Astrocyte of the cerebellum (primary cell): ENCODE data around the gene TMEM132C.

Experiments used
- DNase-seq: peaks from one replicate; pipeline ENCODE4 v3.0.0-alpha.2; 2011; ENCODE audit warnings: low read depth
- H3K4me3 ChIP-seq: 2 replicates; pipeline ENCODE4 v1.5.1; 2011; ENCODE audit warnings: mild to moderate bottlenecking, low read depth, low read length, moderate library complexity
- in situ Hi-C: cut with HindIII; loops from 2 replicates; pipeline ENCODE4 v1.10.0; 2017; ENCODE audit warnings: low sequenced_read_pairs
- TF ChIP-seq, protein P1 (sequence below): IDR thresholded peaks from 2 replicates; pipeline ENCODE4 v1.5.1; 2012; ENCODE audit warnings: low read length, low read depth, moderate library complexity, mild to moderate bottlenecking; ENCODE audit errors: missing control alignments

The TMEM132C gene

DNA sequence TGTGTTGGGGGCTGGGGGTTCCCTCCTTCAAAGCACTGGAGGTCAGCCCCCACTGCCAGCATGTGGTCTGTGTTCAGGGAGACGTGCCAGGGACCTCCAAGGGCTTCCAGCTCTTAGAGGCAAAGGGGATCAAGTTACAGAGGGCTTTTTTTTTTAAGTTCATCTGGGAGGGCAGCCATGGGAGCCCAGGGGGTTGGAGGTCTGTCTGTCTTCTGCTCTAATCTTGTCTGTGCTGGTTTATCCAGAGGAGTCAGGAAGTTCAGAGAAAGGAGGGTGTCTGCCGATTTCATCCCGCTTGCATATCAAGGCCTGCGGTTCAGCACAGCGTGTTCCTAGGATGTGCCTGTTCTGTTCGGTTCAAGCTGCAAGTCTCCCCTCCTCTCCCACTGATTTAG lies 72.2 kb downstream of the TMEM132C start:
- in situ Hi-C loops, result no loop called here
- TF ChIP-seq, protein P1, sequence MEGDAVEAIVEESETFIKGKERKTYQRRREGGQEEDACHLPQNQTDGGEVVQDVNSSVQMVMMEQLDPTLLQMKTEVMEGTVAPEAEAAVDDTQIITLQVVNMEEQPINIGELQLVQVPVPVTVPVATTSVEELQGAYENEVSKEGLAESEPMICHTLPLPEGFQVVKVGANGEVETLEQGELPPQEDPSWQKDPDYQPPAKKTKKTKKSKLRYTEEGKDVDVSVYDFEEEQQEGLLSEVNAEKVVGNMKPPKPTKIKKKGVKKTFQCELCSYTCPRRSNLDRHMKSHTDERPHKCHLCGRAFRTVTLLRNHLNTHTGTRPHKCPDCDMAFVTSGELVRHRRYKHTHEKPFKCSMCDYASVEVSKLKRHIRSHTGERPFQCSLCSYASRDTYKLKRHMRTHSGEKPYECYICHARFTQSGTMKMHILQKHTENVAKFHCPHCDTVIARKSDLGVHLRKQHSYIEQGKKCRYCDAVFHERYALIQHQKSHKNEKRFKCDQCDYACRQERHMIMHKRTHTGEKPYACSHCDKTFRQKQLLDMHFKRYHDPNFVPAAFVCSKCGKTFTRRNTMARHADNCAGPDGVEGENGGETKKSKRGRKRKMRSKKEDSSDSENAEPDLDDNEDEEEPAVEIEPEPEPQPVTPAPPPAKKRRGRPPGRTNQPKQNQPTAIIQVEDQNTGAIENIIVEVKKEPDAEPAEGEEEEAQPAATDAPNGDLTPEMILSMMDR, result no peak

DNA sequence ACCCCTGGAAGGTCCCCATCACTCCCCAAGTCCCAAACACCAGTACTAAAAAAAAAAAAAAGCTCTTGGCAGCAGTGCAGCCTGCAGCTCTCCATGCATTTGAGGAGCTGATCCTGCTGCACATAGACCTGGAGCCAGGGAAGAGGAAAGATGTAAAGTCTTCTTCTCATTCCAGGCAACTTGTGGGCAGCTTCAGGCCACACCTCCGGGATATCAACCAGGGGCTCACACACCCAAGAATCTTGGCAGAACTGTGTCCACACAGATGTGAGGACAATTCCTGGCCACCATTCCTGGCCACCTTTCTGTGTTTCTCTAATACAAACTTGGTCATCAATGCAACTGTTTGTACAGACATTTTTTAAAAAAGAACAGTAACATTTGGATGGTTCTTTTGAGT lies 72.7 kb downstream of the TMEM132C start:
- no peak overlapping the region for H3K4me3 ChIP-seq
- no peak for DNase-seq
- in situ Hi-C loops, result no loop called here
- TF ChIP-seq, protein P1, result no peak

More for the DNA sequence above, 72.2 kb downstream of the TMEM132C start:
- no peak overlapping the region for H3K4me3 ChIP-seq
- no peak for DNase-seq

DNA sequence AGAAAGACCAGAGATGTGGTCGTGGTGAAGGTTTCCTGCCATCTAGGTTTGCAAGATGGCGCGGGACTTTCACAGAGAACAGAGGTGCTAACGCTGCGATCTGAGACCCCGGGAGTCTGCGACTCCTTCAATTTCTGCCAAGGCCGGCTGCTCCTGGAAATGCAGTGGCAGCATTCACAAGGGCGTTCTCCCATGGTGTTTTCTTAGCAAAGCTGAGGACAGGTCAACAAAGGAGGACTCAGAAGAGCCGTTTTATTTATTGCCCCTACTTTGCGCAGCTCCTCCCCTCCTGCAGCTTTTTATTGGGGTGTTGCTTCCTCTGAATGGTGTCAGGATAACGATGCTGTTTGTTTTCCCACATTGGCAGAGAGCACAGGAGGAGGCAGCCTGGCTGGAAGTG lies 86.3 kb downstream of the TMEM132C start:
- TF ChIP-seq, protein P1, result no peak
- in situ Hi-C loops, result no loop called here
- no peak for DNase-seq
- H3K4me3 ChIP-seq, result no peak overlapping the region

DNA sequence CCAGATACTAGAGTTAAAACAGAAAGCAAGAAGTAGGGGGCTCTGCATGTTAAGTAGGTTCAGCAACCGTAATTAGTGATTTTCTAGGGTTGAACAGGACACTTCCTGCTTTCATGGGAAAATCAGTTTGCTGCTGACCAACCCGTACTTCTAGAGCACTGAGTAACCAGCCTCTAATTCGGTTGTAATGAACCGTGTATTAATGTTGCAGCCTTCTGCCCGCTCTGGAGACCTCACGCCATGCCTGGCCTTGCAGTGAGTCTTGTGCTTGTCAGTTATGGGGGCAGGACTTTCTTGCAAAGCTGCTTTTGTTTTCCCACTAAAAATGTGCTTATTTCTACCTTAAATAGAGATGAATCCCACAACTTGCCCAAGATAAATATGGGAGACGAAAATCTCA lies 89.6 kb downstream of the TMEM132C start:
- DNase-seq, result no peak
- in situ Hi-C loops, result no loop called here
- H3K4me3 ChIP-seq, result no peak overlapping the region
- TF ChIP-seq, protein P1, result no peak

DNA sequence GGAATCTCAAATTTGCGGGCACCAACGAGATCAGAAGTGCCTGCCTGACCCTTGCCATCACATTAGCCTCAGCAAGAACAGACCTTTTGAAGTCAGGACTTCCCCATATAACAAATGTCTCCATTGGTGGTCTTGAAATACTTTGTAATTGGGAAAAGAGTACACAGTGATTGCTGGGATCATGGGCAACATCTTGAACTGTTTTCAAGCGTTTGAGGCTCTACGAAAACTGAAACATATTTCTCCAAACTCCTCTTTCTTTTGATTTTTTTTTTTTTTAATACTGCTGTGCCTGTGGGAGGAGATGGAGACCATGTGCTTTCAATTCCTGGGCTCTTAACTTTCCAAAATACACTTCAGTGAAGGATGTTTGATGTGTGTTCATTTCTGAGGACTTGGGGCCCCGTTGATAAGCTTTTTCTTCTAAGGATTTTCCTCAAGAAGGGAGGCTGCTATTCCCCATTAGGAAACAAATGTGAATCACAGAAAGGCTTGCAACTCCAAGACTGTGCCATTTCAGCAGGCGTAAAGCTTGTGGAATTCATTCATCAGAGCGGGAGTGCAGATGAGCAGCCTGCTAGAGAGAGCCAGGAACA lies 94.5 kb downstream of the TMEM132C start:
- DNase-seq, result no peak
- TF ChIP-seq, protein P1, result no peak
- in situ Hi-C loops, result no loop called here
- H3K4me3 ChIP-seq, result no peak overlapping the region

DNA sequence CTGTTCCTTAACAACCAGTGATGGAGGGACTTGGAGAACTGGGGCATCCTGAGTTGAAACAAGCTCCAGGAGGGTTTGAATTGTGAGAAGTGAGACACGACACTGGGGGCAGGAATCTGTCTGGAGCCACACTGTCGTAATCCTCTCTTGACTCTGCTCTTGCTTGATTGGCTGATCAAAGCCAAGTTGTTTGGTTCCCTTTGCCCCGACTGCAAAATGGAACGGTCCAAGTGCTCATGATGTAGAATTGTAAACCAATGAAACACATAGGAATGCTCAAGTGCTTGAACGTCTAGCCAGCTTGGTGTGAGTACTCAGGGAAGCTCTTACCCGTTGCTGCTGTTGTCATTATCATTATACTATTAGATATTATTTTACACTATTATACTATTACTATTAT lies 98.1 kb downstream of the TMEM132C start:
- H3K4me3 ChIP-seq, result no peak overlapping the region
- in situ Hi-C loops, result no loop called here
- DNase-seq, result no peak
- TF ChIP-seq, protein P1, result no peak
